Measurements from ENCODE around the gene HTR4. TPM values are rescaled to one million over a fixed set of nuclear protein-coding genes. Genes with fewer than 3 reads are reported as not detected.

Gene HTR4
- polyA plus RNA-seq, 1 donor from 2014 or later, result not detected

DNA sequence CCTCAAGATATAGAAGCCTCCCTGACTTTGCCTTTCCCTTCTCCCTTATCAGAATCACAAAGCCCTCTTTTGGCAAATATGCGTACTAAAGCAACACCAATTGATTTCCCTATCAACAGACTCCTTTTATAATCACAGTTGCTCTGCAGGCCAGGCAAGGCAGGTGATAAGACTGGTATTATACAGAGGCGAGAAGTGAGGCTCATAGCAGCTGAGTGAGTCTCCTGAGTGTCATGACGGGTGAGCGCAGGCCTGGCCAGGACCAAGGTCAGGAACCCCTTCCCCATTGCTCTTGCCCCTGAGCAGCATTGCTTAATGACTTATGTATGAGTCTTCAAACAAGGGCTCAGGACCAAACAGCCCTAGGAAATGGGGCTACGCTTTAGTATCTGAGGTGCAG is 199.8 kb downstream of the HTR4 start:
- no peak overlapping the region for H3K4me3 ChIP-seq (ENCODE audit: low read length)
- no peak overlapping the region for H3K27ac ChIP-seq (ENCODE audit: low read length)
- no peaks in the 10 kb centered on the region for H3K27me3 ChIP-seq (ENCODE audit: insufficient read depth, low read depth, low read length)
- H3F3A ChIP-seq (ENCODE audit: insufficient read depth, low read length, poor library complexity, severe bottlenecking), result no peaks in the 10 kb centered on the region
- no peaks in the 10 kb centered on the region for H3K36me3 ChIP-seq (ENCODE audit: insufficient read depth, low read length)
- no peaks in the 10 kb centered on the region for H3K9me3 ChIP-seq (ENCODE audit: low read length)
- H2AFZ ChIP-seq (ENCODE audit: low read depth, low read length), result no peak overlapping the region
- no peak overlapping the region for H3K4me2 ChIP-seq (ENCODE audit: low read length)
- no peaks in the 10 kb centered on the region for H3K79me2 ChIP-seq (replicated peaks; ENCODE audit: insufficient read depth, low read length)
- no peak overlapping the region for H3K9ac ChIP-seq (ENCODE audit: low read length)
- no peaks in the 10 kb centered on the region for H3K9me2 ChIP-seq (ENCODE audit: insufficient read depth, low read length)
- H4K20me1 ChIP-seq (ENCODE audit: insufficient read depth), result no peaks in the 10 kb centered on the region
- no peak for TF ChIP-seq SMC3 (conservative IDR thresholded peaks at IDR 0.05; ENCODE audit: poor library complexity)
- no peak for TF ChIP-seq MXI1 (conservative IDR thresholded peaks at IDR 0.05; ENCODE audit: poor library complexity, severe bottlenecking)
- TF ChIP-seq EP300 (conservative IDR thresholded peaks at IDR 0.05; ENCODE audit: poor library complexity, severe bottlenecking), result no peak
- TF ChIP-seq, protein P1, sequence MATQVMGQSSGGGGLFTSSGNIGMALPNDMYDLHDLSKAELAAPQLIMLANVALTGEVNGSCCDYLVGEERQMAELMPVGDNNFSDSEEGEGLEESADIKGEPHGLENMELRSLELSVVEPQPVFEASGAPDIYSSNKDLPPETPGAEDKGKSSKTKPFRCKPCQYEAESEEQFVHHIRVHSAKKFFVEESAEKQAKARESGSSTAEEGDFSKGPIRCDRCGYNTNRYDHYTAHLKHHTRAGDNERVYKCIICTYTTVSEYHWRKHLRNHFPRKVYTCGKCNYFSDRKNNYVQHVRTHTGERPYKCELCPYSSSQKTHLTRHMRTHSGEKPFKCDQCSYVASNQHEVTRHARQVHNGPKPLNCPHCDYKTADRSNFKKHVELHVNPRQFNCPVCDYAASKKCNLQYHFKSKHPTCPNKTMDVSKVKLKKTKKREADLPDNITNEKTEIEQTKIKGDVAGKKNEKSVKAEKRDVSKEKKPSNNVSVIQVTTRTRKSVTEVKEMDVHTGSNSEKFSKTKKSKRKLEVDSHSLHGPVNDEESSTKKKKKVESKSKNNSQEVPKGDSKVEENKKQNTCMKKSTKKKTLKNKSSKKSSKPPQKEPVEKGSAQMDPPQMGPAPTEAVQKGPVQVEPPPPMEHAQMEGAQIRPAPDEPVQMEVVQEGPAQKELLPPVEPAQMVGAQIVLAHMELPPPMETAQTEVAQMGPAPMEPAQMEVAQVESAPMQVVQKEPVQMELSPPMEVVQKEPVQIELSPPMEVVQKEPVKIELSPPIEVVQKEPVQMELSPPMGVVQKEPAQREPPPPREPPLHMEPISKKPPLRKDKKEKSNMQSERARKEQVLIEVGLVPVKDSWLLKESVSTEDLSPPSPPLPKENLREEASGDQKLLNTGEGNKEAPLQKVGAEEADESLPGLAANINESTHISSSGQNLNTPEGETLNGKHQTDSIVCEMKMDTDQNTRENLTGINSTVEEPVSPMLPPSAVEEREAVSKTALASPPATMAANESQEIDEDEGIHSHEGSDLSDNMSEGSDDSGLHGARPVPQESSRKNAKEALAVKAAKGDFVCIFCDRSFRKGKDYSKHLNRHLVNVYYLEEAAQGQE (IDR thresholded peaks at IDR 0.05; ENCODE audit: borderline replicate concordance), result no peak
- TF ChIP-seq POLR2AphosphoS5 (IDR thresholded peaks at IDR 0.05), result no peak
- TF ChIP-seq TAF1 (IDR thresholded peaks at IDR 0.05; ENCODE audit: low read depth), result no peak
- no peak for TF ChIP-seq RAD21 (conservative IDR thresholded peaks at IDR 0.05)
- TF ChIP-seq EZH2 (IDR thresholded peaks at IDR 0.05; ENCODE audit: borderline replicate concordance, insufficient read depth, low read length, poor library complexity, severe bottlenecking), result no peak
- TF ChIP-seq, protein P2, sequence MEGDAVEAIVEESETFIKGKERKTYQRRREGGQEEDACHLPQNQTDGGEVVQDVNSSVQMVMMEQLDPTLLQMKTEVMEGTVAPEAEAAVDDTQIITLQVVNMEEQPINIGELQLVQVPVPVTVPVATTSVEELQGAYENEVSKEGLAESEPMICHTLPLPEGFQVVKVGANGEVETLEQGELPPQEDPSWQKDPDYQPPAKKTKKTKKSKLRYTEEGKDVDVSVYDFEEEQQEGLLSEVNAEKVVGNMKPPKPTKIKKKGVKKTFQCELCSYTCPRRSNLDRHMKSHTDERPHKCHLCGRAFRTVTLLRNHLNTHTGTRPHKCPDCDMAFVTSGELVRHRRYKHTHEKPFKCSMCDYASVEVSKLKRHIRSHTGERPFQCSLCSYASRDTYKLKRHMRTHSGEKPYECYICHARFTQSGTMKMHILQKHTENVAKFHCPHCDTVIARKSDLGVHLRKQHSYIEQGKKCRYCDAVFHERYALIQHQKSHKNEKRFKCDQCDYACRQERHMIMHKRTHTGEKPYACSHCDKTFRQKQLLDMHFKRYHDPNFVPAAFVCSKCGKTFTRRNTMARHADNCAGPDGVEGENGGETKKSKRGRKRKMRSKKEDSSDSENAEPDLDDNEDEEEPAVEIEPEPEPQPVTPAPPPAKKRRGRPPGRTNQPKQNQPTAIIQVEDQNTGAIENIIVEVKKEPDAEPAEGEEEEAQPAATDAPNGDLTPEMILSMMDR (IDR thresholded peaks at IDR 0.05; ENCODE audit: poor library complexity, severe bottlenecking), result no peak

DNA sequence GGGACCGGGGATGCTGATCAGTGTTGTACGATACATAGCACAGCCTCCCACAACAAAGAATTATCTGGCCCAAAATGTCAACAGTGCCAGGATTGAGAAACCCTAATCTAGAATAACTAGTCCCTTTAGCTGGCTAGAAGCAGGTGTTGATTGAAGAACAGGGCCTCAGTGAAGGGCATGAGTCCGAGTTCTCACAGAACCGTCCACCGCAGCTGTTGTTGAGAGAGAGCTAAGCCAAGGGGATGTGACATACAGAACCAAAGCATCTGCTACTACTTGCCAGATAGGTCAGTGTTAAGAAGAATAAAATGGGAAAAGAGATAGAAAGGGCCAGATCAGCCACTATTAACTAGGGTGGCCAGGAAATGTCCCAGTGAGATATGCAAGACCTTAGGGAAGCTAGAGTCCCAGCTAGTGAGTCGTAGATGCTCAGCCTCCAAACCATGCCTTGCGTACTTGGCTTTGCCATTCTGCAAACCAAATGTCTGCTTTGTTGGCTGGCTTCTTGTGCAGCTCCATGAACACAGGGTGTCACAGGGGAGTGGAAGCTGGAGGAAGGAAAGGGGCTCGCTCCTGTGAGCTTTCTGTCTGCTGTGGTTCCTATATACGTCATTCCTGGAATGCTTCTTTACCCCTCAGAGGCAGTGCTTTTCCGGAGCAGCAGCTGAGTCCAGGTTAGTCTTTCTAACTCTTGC is 201.7 kb downstream of the HTR4 start:
- Histone ChIP-seq H4K20me1 (ENCODE audit: insufficient read depth) (no peaks in the 10 kb centered on the region), H2AFZ (ENCODE audit: low read depth, low read length) (no peak overlapping the region), H3K9me2 (ENCODE audit: insufficient read depth, low read length) (no peaks in the 10 kb centered on the region), H3K27me3 (ENCODE audit: insufficient read depth, low read depth, low read length) (no peaks in the 10 kb centered on the region), H3K36me3 (ENCODE audit: insufficient read depth, low read length) (no peaks in the 10 kb centered on the region), H3K4me3 (ENCODE audit: low read length) (no peak overlapping the region), H3K4me2 (ENCODE audit: low read length) (no peak overlapping the region), H3F3A (ENCODE audit: insufficient read depth, low read length, poor library complexity, severe bottlenecking) (no peaks in the 10 kb centered on the region), H3K9me3 (ENCODE audit: low read length) (no peaks in the 10 kb centered on the region), H3K9ac (ENCODE audit: low read length) (no peak overlapping the region), H3K27ac (ENCODE audit: low read length) (no peak overlapping the region), H3K79me2 (replicated peaks; ENCODE audit: insufficient read depth, low read length) (no peaks in the 10 kb centered on the region)
- TF ChIP-seq MXI1 (conservative IDR thresholded peaks at IDR 0.05; ENCODE audit: poor library complexity, severe bottlenecking), result no peak
- no peak for TF ChIP-seq EZH2 (IDR thresholded peaks at IDR 0.05; ENCODE audit: borderline replicate concordance, insufficient read depth, low read length, poor library complexity, severe bottlenecking)
- no peak for TF ChIP-seq POLR2AphosphoS5 (IDR thresholded peaks at IDR 0.05)
- TF ChIP-seq EP300 (conservative IDR thresholded peaks at IDR 0.05; ENCODE audit: poor library complexity, severe bottlenecking), result no peak
- TF ChIP-seq, protein P1 (IDR thresholded peaks at IDR 0.05; ENCODE audit: borderline replicate concordance), result no peak
- TF ChIP-seq SMC3 (conservative IDR thresholded peaks at IDR 0.05; ENCODE audit: poor library complexity), result no peak
- no peak for TF ChIP-seq RAD21 (conservative IDR thresholded peaks at IDR 0.05)
- TF ChIP-seq, protein P2 (IDR thresholded peaks at IDR 0.05; ENCODE audit: poor library complexity, severe bottlenecking), result no peak
- TF ChIP-seq TAF1 (IDR thresholded peaks at IDR 0.05; ENCODE audit: low read depth), result no peak

All from neural cell (in vitro differentiated cells).